Measurements from ENCODE around the gene RIPOR1.

- no peak for TF ChIP-seq CTCF (IDR thresholded peaks at IDR 0.05)
- no peak for TF ChIP-seq POLR2AphosphoS5 (IDR thresholded peaks at IDR 0.05; ENCODE audit: low read depth, low read length)
- no peak for TF ChIP-seq SIN3A (IDR thresholded peaks at IDR 0.05; ENCODE audit: borderline replicate concordance, insufficient read depth, low read depth, low read length)
- TF ChIP-seq REST (IDR thresholded peaks at IDR 0.05; ENCODE audit: insufficient read depth in 1 of 2, low read depth in 2 of 2, low read length in 1 of 2), result no peak
These were observed 6.6 kb downstream of the RIPOR1 start for GRCh38 chr16:67535201-67535600.
